ENCODE data around the gene TMEM132E.

The TMEM132E gene

DNA sequence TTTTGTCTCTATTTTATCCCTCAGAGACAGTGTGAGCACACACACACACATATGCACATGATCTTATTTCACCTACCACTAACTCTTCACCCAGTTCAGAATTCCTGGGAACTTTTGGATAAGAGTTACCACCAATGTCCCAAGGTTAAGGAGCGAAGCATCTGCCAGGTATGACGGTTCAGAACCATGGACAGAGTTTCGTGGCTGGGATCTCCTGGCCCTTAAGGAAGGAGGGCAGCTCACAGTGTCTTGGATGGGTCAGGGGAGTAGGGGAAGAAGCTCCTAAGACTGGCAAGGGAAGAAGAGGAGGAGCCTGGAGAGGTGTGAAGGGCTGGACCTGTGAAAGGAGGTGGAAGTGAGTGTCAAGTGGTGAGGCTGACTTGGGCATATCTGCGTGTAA lies 23.0 kb upstream of the TMEM132E start:
- no peaks in the 10 kb centered on the region for H3K4me1 ChIP-seq (ENCODE audit: control insufficient read depth, insufficient read depth, low read length)
- no peak overlapping the region for H3K27ac ChIP-seq (ENCODE audit: low read depth, low read length)
- no peaks in the 10 kb centered on the region for H3K27me3 ChIP-seq (ENCODE audit: control insufficient read depth, insufficient read depth, low read length)
- no peaks in the 10 kb centered on the region for H3K36me3 ChIP-seq (ENCODE audit: control insufficient read depth, insufficient read depth, low read length)
- H3K9ac ChIP-seq (ENCODE audit: low read length), result no peak overlapping the region
- no peak overlapping the region for H3K4me3 ChIP-seq (ENCODE audit: low read length)

DNA sequence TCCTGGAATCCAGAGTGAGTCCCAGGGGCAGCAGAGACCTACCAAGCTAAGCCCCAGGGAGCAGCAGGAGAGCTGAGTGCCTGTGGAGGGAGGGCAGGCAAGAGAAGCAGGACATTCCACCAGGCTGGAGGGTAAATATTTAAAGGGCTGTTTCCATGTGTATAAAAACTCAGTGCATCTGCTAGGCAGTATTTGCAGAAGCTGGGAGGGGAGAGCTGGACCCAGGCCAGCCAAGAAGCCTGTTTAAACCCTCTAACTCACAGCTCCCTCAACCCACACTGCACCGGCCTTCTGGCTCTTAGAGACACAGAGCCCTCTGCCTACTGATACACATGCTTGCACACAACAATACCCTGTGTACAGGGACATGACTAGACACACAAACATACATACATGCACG lies 22.5 kb upstream of the TMEM132E start:
- Histone ChIP-seq H3K9ac (ENCODE audit: low read length) (no peak overlapping the region), H3K36me3 (ENCODE audit: control insufficient read depth, insufficient read depth, low read length) (no peaks in the 10 kb centered on the region), H3K27ac (ENCODE audit: low read depth, low read length) (no peak overlapping the region), H3K4me3 (ENCODE audit: low read length) (no peak overlapping the region), H3K27me3 (ENCODE audit: control insufficient read depth, insufficient read depth, low read length) (no peaks in the 10 kb centered on the region), H3K4me1 (ENCODE audit: control insufficient read depth, insufficient read depth, low read length) (no peaks in the 10 kb centered on the region)

DNA sequence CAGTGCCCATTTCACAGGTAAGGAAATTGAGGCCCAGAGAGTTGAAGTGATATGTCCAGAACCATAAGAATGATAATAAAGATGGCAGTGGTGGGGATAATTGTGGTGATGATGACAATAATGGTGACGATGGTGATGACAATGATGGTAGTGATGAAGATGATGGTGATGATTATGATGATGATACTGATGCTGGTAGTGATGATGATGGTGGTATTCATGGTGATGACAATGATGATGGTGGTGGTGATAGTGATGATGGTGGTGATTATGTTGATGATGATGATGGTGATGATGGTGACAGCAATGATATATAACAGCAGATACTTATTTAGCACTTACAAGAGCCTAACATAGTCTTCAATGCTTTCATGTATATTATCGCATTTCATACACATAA lies 18.1 kb upstream of the TMEM132E start:
- Histone ChIP-seq H3K4me1 (ENCODE audit: control insufficient read depth, insufficient read depth, low read length) (no peaks in the 10 kb centered on the region), H3K4me3 (ENCODE audit: low read length) (no peak overlapping the region), H3K36me3 (ENCODE audit: control insufficient read depth, insufficient read depth, low read length) (no peaks in the 10 kb centered on the region), H3K27ac (ENCODE audit: low read depth, low read length) (no peak overlapping the region), H3K27me3 (ENCODE audit: control insufficient read depth, insufficient read depth, low read length) (no peaks in the 10 kb centered on the region), H3K9ac (ENCODE audit: low read length) (no peak overlapping the region)

DNA sequence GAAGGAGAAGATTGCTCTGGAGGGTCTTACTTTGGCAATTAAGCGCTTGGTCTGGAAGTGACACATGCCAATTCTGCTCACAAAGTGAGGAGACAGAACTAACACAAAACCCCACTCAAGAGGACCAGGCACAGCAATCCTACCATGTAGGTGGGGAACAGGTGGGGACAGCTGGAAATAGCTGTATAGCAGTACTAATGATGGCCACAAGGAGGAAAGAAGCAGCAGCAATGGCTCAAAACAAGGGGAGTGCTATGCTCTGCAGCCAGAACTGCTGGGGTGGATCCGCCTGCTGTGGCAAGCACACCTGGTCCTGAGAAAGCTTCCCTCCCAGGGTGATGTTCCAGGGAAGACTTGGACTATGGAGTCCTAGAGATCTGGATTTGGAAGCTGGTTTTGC lies 17.0 kb upstream of the TMEM132E start:
- Histone ChIP-seq H3K4me1 (ENCODE audit: control insufficient read depth, insufficient read depth, low read length) (no peaks in the 10 kb centered on the region), H3K9ac (ENCODE audit: low read length) (no peak overlapping the region), H3K27ac (ENCODE audit: low read depth, low read length) (no peak overlapping the region), H3K27me3 (ENCODE audit: control insufficient read depth, insufficient read depth, low read length) (no peaks in the 10 kb centered on the region), H3K4me3 (ENCODE audit: low read length) (no peak overlapping the region), H3K36me3 (ENCODE audit: control insufficient read depth, insufficient read depth, low read length) (no peaks in the 10 kb centered on the region)

DNA sequence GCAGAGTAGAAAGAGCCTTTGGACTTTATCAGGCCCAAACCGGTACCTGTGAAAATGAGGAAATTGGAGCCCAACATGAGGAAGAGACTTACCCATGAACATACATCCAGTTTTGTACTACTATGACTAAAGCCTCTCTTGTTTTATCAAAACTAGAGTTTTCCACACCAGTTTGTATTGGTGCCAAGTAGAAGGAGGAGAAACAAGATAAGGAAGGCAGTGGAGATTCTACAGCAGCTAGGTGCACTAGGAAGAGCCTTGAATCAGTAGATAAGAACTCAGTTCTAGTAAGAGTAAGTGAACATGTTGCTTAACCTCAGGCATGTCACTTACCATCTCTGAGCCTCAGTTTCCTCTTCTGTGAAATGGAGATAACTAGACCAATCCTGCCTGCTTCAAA lies 13.7 kb upstream of the TMEM132E start:
- H3K27ac ChIP-seq (ENCODE audit: low read depth, low read length), result no peak overlapping the region
- no peak overlapping the region for H3K4me3 ChIP-seq (ENCODE audit: low read length)
- H3K36me3 ChIP-seq (ENCODE audit: control insufficient read depth, insufficient read depth, low read length), result no peaks in the 10 kb centered on the region
- H3K27me3 ChIP-seq (ENCODE audit: control insufficient read depth, insufficient read depth, low read length), result no peaks in the 10 kb centered on the region
- H3K4me1 ChIP-seq (ENCODE audit: control insufficient read depth, insufficient read depth, low read length), result no peaks in the 10 kb centered on the region
- no peak overlapping the region for H3K9ac ChIP-seq (ENCODE audit: low read length)

DNA sequence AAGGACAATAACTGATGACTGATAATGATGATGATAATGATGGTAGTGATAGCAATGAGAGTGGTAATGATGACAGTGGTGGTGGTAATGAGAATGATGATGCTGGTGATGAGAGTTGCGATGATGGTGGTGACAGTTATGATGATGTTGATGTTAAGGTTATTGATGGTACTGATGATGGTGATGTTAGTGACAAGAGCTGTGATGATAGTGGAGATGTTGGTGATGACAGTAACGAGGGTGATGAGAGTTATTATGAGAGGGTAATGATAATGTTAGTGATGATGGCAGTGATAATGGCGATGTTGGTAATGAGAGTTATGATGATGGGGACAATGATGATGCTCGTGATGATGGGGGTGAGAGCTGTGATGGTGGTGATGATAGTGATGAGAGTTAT lies 13.2 kb upstream of the TMEM132E start:
- Histone ChIP-seq H3K4me3 (ENCODE audit: low read length) (no peak overlapping the region), H3K27me3 (ENCODE audit: control insufficient read depth, insufficient read depth, low read length) (peaks cover under 1% of the 10 kb centered on the region), H3K9ac (ENCODE audit: low read length) (no peak overlapping the region), H3K27ac (ENCODE audit: low read depth, low read length) (no peak overlapping the region), H3K4me1 (ENCODE audit: control insufficient read depth, insufficient read depth, low read length) (no peaks in the 10 kb centered on the region), H3K36me3 (ENCODE audit: control insufficient read depth, insufficient read depth, low read length) (no peaks in the 10 kb centered on the region)

DNA sequence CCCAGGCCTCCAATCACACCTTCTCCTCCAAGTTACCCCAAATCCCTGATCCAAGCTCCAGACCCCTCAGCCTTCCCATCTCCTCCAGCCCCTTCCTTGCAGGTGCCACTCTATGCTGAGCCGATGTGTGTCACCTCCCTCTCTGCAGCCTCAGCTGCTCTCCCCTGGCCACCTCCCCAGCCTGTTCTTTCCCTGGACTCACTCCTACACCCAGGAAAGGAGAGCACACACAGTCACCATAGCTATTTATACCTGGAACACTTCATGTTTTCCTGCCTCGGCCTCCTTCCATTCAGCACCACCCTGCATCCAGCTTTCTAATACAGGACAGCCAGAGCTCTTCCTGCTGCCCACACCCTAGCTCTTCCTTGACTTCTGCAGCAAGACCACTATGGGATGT lies 12.5 kb upstream of the TMEM132E start:
- Histone ChIP-seq H3K9ac (ENCODE audit: low read length) (no peak overlapping the region), H3K27ac (ENCODE audit: low read depth, low read length) (no peak overlapping the region), H3K27me3 (ENCODE audit: control insufficient read depth, insufficient read depth, low read length) (peaks cover 3% of the 10 kb centered on the region), H3K36me3 (ENCODE audit: control insufficient read depth, insufficient read depth, low read length) (no peaks in the 10 kb centered on the region), H3K4me1 (ENCODE audit: control insufficient read depth, insufficient read depth, low read length) (no peaks in the 10 kb centered on the region), H3K4me3 (ENCODE audit: low read length) (no peak overlapping the region)

DNA sequence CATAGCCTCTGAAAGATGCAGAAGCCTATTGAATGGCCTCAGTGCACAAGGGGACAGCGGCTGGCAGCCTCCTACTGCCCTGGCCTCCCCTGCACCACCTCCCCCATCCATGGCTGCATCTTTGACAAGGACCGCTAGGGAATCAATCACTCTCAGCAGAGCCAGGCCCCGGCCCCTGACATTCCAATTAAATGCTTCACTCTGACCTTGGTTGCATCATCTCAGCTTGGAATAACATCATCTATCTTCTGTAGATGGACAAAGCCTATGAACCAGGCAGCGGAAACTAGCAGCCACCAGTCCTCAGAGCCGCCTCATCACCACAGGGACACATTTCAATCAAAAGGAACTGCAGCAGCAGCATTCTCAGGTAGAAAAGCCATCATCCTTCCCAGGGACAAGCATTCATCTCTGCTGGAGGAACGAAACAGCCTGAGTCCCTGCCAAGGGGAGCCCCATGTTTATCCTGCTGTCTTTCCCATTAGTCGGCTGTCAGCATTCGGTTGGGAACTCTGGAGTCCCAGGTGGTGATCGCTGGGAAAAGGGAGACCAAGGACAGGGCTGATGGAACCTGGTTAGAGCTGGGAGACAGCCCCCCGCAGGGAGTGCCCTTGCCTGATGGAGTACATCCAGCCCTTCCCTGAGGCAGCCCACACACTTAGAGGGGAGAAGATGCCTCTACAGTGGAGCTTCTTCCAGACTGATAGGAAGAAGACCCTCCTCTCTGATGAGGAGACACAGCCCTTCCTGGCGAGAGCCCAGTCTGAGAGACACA lies 11.5 kb upstream of the TMEM132E start:
- no peak overlapping the region for H3K4me3 ChIP-seq (ENCODE audit: low read length)
- no peak overlapping the region for H3K27ac ChIP-seq (ENCODE audit: low read depth, low read length)
- H3K36me3 ChIP-seq (ENCODE audit: control insufficient read depth, insufficient read depth, low read length), result no peaks in the 10 kb centered on the region
- H3K27me3 ChIP-seq (ENCODE audit: control insufficient read depth, insufficient read depth, low read length), result peaks cover 3% of the 10 kb centered on the region
- no peak overlapping the region for H3K9ac ChIP-seq (ENCODE audit: low read length)
- no peaks in the 10 kb centered on the region for H3K4me1 ChIP-seq (ENCODE audit: control insufficient read depth, insufficient read depth, low read length)

DNA sequence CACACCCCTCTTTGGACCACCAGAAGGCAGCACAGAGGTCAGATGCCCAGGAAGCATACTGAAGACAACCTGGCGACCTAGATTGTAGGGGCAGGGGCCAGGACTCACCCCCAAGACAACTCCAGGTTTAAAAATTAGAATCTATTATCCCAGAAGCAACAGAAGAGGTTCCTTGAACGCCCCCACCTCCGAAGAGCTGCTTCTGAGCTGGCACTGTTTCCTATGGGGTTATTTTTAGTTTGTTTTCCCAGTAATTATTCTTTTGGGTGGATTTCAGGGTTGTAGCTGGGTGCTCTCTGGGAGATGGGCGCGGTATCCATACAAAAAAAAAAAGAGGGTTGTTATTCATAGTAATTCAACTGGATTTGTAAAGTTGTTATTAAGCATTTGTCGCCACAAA lies 10.4 kb upstream of the TMEM132E start:
- Histone ChIP-seq H3K9ac (ENCODE audit: low read length) (no peak overlapping the region), H3K27ac (ENCODE audit: low read depth, low read length) (no peak overlapping the region), H3K27me3 (ENCODE audit: control insufficient read depth, insufficient read depth, low read length) (peaks cover 3% of the 10 kb centered on the region)

DNA sequence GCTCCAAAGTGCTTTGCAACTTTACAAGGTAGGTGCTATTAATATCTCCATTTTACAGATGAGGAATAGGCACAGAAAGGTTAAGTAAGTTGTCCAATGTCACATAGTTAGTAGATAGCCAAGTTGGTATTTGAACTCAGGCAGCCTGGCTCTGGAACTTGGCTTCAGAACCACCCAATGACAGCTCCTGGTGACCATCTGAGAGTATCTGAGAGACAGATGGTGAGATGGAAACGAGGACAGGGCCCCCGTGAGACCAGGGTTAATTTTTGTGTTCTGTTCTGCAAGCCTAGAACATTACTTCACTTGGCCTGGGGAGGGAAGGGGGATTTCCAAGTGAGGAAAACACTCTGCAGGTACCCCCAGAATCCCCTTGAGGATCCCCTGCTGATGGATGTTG lies 9.8 kb upstream of the TMEM132E start:
- no peak overlapping the region for H3K4me3 ChIP-seq (ENCODE audit: low read length)
- H3K27ac ChIP-seq (ENCODE audit: low read depth, low read length), result no peak overlapping the region
- peaks cover 3% of the 10 kb centered on the region for H3K27me3 ChIP-seq (ENCODE audit: control insufficient read depth, insufficient read depth, low read length)
- H3K36me3 ChIP-seq (ENCODE audit: control insufficient read depth, insufficient read depth, low read length), result no peaks in the 10 kb centered on the region
- H3K4me1 ChIP-seq (ENCODE audit: control insufficient read depth, insufficient read depth, low read length), result no peaks in the 10 kb centered on the region
- no peak overlapping the region for H3K9ac ChIP-seq (ENCODE audit: low read length)

More for the DNA sequence above, 10.4 kb upstream of the TMEM132E start:
- Histone ChIP-seq H3K36me3 (ENCODE audit: control insufficient read depth, insufficient read depth, low read length) (no peaks in the 10 kb centered on the region), H3K4me3 (ENCODE audit: low read length) (no peak overlapping the region), H3K4me1 (ENCODE audit: control insufficient read depth, insufficient read depth, low read length) (no peaks in the 10 kb centered on the region)

DNA sequence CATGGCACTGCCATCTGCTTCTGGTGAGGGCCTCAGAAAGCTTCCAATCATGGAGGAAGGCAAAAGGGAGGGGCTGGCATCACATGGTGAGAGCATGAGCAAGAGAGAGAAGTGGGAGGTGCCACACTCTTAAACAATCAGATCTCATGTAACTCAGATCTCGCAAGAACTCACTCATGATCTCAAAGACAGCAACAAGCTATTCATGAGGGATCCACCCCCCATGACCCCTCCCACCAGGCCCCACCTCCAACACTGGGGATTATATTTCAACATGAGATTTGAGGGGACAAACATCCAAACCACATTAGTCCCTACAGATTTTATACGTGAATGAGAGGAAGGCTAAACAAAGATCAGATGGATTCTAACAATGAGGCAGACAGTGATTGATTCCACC lies 8.9 kb upstream of the TMEM132E start:
- H3K27ac ChIP-seq (ENCODE audit: low read depth, low read length), result no peak overlapping the region
- no peak overlapping the region for H3K9ac ChIP-seq (ENCODE audit: low read length)
- H3K27me3 ChIP-seq (ENCODE audit: control insufficient read depth, insufficient read depth, low read length), result peaks cover 3% of the 10 kb centered on the region
- no peaks in the 10 kb centered on the region for H3K4me1 ChIP-seq (ENCODE audit: control insufficient read depth, insufficient read depth, low read length)
- no peak overlapping the region for H3K4me3 ChIP-seq (ENCODE audit: low read length)
- no peaks in the 10 kb centered on the region for H3K36me3 ChIP-seq (ENCODE audit: control insufficient read depth, insufficient read depth, low read length)

DNA sequence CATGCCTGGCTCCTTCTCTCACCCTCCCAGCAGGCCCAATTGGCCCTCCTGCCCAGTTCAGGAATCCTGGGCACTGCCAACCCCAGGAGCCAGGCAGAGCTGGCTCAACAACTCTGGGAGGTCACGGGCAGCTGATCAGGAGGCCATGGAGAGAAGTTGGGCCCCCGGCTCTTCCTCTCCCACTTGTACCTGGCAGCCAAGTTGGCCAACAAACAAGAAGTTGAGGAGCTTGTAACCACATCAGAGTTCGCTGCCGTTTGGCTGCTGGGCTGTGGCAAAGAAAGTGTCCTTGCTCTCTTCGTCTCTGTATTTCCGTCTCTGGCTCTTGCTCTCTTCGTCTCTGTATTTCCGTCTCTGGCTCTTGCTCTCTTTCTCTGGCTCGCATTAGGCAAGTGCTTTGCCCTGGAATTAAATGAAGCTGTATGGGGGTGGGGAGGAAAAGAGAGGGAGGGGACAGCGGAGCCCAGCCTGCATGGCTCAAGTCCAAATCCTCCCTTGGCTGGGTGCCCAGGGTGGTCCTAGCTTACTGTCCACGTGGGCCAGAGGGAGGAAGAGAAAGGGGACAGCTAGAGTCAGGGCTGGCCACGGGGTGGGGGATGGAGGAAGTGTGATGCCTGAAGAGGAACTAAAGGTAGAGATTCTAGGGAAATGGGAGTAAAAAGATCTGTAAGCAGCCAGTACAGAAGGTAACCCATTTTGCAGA lies 7.8 kb upstream of the TMEM132E start:
- Histone ChIP-seq H3K4me3 (ENCODE audit: low read length) (no peak overlapping the region), H3K4me1 (ENCODE audit: control insufficient read depth, insufficient read depth, low read length) (no peaks in the 10 kb centered on the region), H3K36me3 (ENCODE audit: control insufficient read depth, insufficient read depth, low read length) (no peaks in the 10 kb centered on the region), H3K27me3 (ENCODE audit: control insufficient read depth, insufficient read depth, low read length) (peaks cover 3% of the 10 kb centered on the region), H3K27ac (ENCODE audit: low read depth, low read length) (no peak overlapping the region), H3K9ac (ENCODE audit: low read length) (no peak overlapping the region)

DNA sequence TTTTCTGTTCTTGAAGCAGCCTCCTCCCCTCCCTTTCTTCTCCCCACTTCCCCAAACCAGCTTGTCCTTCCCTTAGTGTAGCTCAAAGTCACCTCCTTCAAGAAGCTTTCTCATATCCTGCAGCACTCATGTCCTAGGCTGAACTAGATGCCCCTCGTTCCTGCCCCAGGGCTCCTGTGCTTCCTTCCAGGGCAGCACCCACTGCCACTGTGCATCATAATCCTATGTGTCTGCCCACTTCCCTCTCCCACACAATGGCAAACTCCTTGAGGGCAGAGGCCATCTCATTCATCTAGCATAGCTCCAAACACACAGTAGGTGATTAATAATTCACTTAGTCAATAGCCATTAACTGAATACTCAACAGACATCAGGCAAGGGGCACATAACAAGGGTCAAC lies 6.9 kb upstream of the TMEM132E start:
- Histone ChIP-seq H3K4me1 (ENCODE audit: control insufficient read depth, insufficient read depth, low read length) (no peaks in the 10 kb centered on the region), H3K9ac (ENCODE audit: low read length) (no peak overlapping the region), H3K36me3 (ENCODE audit: control insufficient read depth, insufficient read depth, low read length) (no peaks in the 10 kb centered on the region), H3K27ac (ENCODE audit: low read depth, low read length) (no peak overlapping the region), H3K4me3 (ENCODE audit: low read length) (no peak overlapping the region), H3K27me3 (ENCODE audit: control insufficient read depth, insufficient read depth, low read length) (peaks cover 4% of the 10 kb centered on the region)

Data from rectal smooth muscle tissue (tissue), 1 donor.